ENCODE results near the gene HERC3. TPM values are rescaled to one million over a fixed set of nuclear protein-coding genes. Genes with fewer than 3 reads are reported as not detected.
A peak's percentile ranks its signal among the peaks of the same experiment; 100 is the strongest.

HERC3 gene
- total RNA-seq, 2 experiments from 2014 or later: 22.7 to 26.1 TPM

DNA sequence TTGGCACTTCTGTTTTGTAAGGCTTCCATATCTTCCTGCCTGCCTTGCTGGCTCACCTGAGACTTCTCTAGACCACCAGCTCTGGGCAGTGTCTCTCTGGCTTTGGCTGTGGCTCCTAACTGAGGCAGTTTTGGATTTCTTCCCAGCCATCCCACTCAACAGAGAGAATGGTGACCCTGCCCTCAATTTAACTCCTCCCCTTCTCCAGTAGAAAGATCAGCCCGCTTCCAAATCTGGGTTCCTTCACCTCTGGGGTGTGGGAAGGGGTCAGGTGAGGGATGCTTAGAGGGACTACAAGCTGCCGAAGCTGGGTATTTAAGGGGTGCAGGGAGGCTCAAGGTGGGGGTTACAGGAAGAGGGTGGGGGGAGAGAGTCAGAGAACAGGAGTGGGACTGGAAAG lies 81.6 kb downstream of the HERC3 start:
- no peaks in the 10 kb centered on the region for H3K27me3 Mint-ChIP-seq (ENCODE audit: low read depth)
- ChIA-PET CTCF (interaction anchor here (0.8 to 1.9 kb wide), 6 partner anchors 15 to 147 kb away, joined by 3 to 8 read pairs (median 4); no protein-coding TSS in a partner anchor), POLR2A (no interaction called here)
- ATAC-seq (no peak), DNase-seq (no peak)
- H3K4me3 Mint-ChIP-seq: no peak overlapping the region
- no peak overlapping the region for H3K27ac Mint-ChIP-seq
- peaks cover 4% of the 10 kb centered on the region for H3K4me1 Mint-ChIP-seq (ENCODE audit: low read depth)
- no peaks in the 10 kb centered on the region for H3K9me3 Mint-ChIP-seq (ENCODE audit: insufficient read depth)
- peaks cover 25% of the 10 kb centered on the region for H3K36me3 Mint-ChIP-seq (ENCODE audit: low read depth)

DNA sequence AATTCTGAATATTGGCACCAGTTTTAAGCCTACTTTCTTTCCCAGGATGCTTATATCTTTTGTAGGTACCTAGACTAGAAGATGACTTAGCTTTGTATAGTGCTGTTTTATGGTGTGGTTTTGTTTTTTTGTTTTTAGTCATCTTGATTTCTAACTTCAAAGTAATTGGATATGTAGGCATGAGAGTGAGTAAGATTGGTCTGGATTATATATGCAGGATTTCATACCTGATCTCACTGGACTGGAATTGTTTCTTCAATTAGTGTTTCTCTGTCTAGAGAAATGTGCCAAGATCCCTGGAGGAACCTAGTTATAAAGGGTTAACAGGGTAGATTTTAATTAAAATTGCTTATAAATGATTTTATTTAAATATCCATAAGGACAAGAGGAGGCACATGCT lies 82.3 kb downstream of the HERC3 start:
- peaks cover 4% of the 10 kb centered on the region for H3K4me1 Mint-ChIP-seq (ENCODE audit: low read depth)
- H3K27ac Mint-ChIP-seq: no peak overlapping the region
- H3K36me3 Mint-ChIP-seq (ENCODE audit: low read depth): peaks cover 32% of the 10 kb centered on the region
- H3K4me3 Mint-ChIP-seq: no peak overlapping the region
- CTCF ChIA-PET: no interaction called here
- ATAC-seq: no peak
- no peak for DNase-seq
- H3K9me3 Mint-ChIP-seq (ENCODE audit: insufficient read depth): no peaks in the 10 kb centered on the region
- POLR2A ChIA-PET: no interaction called here
- no peaks in the 10 kb centered on the region for H3K27me3 Mint-ChIP-seq (ENCODE audit: low read depth)

DNA sequence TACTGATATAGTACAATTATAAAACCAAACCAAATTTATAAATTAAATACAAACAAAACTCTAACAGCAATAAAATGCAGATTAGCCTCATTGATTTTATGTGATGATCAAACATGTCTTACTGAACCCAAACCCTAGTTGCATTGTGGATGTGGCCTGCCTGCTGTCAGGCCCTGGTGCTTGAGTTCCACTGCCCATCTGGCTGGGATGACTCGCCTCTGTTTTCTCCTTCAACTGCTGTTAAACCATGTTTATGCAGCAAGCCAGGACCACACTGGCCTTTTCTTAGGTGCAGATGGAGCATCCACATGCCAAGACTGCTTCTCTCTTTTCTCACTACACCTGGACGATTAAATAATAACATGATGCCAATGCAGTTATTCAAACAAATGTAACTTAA lies 82.7 kb downstream of the HERC3 start:
- ATAC-seq (no peak), DNase-seq (no peak)
- ChIA-PET CTCF (no interaction called here), POLR2A (no interaction called here)
- Mint-ChIP-seq H3K4me3 (no peak overlapping the region), H3K9me3 (ENCODE audit: insufficient read depth) (no peaks in the 10 kb centered on the region), H3K4me1 (ENCODE audit: low read depth) (peaks cover 4% of the 10 kb centered on the region), H3K27me3 (ENCODE audit: low read depth) (no peaks in the 10 kb centered on the region), H3K27ac (no peak overlapping the region), H3K36me3 (ENCODE audit: low read depth) (peaks cover 36% of the 10 kb centered on the region)

DNA sequence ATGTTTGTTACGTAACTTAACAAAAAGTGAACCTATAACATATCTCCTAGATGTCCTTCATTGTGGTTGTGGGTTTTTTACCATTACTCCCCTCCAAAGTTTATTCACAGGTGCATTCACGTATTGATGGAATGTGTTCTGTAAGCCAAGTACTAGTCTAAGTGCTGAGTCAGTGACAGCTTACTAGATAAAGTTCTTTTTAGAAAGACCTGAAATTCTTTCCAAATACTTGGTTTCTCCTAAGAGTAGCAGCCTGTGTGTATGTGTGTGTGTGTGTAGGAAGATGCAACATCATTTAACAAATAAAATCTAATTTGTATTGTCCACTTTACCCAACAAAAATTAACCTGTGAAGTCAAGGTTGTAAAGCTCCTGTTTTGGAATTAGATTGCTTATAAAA lies 83.3 kb downstream of the HERC3 start:
- no peak for ATAC-seq
- no peak for DNase-seq
- CTCF ChIA-PET: no interaction called here
- Mint-ChIP-seq H3K36me3 (ENCODE audit: low read depth) (peaks cover 40% of the 10 kb centered on the region), H3K9me3 (ENCODE audit: insufficient read depth) (no peaks in the 10 kb centered on the region), H3K27me3 (ENCODE audit: low read depth) (no peaks in the 10 kb centered on the region), H3K4me3 (no peak overlapping the region), H3K4me1 (ENCODE audit: low read depth) (peaks cover 4% of the 10 kb centered on the region), H3K27ac (no peak overlapping the region)
- POLR2A ChIA-PET: no interaction called here

DNA sequence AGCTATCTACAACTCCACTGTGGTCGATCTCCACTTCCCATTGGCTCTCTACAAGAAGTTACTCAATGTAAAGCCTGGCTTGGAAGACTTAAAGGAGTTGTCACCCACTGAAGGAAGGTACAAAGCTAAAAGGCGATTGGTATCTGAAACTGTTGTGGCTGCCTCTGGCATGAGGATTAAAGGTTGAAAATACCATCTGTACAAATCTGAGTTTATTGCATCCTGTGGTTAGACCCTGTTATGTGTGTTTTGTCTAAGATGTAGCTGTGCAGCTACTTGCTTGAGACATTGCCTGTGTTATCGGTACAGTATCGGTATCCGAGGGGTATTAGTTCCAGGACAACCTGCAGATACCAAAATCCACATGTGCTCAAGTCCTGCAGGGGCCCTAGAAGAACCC lies 88.9 kb downstream of the HERC3 start:
- Mint-ChIP-seq H3K27ac (no peak overlapping the region), H3K36me3 (ENCODE audit: low read depth) (peaks cover 63% of the 10 kb centered on the region), H3K9me3 (ENCODE audit: insufficient read depth) (peaks cover 4% of the 10 kb centered on the region), H3K4me3 (no peak overlapping the region), H3K4me1 (ENCODE audit: low read depth) (peaks cover 7% of the 10 kb centered on the region), H3K27me3 (ENCODE audit: low read depth) (no peaks in the 10 kb centered on the region)
- ChIA-PET CTCF (no interaction called here), POLR2A (no interaction called here)
- ATAC-seq (no peak), DNase-seq (no peak)

DNA sequence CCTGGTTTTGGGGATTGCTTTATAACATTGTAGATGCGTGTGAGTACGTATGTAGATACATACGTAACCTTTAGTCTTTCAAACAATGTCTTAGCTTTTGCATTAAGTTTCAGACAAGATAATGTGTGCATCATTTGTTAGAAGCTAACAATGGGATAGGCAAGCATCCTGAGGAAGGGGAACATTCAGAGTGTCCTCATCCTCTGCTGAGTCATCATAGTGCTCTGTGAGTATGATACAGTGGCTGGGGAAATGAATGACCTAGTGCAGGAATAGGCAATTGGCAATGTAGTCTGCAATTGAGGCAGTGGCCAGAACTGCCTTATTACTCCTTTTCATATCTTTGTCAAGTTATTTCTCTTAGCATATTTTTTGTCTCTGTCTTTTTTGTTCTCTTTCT lies 98.1 kb downstream of the HERC3 start:
- ATAC-seq (no peak), DNase-seq (no peak)
- H3K27ac Mint-ChIP-seq: no peak overlapping the region
- H3K27me3 Mint-ChIP-seq (ENCODE audit: low read depth): no peaks in the 10 kb centered on the region
- H3K4me1 Mint-ChIP-seq (ENCODE audit: low read depth): peaks cover 3% of the 10 kb centered on the region
- ChIA-PET POLR2A (interaction anchor here (0.8 kb wide), 1 partner anchor 94 kb away, joined by 3 read pairs; no protein-coding TSS in a partner anchor), CTCF (interaction anchor here (0.7 to 1.2 kb wide), 3 partner anchors 17 to 159 kb away, joined by 3 to 4 read pairs (median 3); no protein-coding TSS in a partner anchor)
- peaks cover 13% of the 10 kb centered on the region for H3K36me3 Mint-ChIP-seq (ENCODE audit: low read depth)
- no peak overlapping the region for H3K4me3 Mint-ChIP-seq
- H3K9me3 Mint-ChIP-seq (ENCODE audit: insufficient read depth): no peaks in the 10 kb centered on the region

DNA sequence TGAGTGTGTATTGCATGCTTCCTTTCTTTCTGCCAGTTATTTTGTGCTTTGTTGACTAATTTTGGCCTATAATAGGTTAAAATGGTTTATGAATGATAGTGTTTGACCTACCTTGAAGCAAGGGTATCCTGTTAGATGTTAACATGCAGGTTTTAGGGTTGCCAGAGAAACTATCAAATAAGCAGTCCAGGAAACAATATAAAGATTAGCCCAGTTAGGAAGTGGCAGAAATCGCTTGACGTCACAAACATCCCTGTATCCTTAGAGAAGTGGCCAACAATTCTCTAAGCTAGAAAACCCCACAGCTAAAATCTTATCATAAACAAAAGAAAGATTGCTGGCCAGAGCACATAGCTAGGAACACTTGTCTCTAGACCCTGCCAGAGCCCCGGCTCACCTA lies 101.5 kb downstream of the HERC3 start:
- ATAC-seq: no peak
- H3K9me3 Mint-ChIP-seq (ENCODE audit: insufficient read depth): no peaks in the 10 kb centered on the region
- CTCF ChIA-PET: interaction anchor here (1.1 kb wide), 1 partner anchor 154 kb away, joined by 3 read pairs; no protein-coding TSS in a partner anchor

DNA sequence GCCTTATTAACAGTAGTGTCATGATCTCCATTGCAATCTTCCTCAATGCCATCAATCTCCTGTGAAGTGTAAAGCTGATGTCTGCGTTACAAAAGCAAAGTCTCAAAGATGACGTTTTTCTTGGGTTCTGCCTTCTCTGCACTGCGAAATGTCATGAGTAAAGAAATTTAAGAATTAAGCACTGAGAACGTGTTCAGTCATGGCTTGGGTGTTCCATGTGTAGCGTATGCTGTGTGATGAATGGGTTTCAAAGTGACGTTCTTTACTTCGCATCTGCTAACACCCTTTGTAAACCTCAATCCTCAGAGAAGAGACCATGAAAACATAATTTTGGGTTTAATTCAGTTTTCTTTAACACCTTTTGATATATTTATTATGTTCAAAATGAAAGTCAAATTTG lies 104.3 kb downstream of the HERC3 start:
- H3K4me1 Mint-ChIP-seq (ENCODE audit: low read depth): peaks cover 17% of the 10 kb centered on the region
- DNase-seq: no peak
- peaks cover 7% of the 10 kb centered on the region for H3K36me3 Mint-ChIP-seq (ENCODE audit: low read depth)
- no peaks in the 10 kb centered on the region for H3K27me3 Mint-ChIP-seq (ENCODE audit: low read depth)
- peak overlapping the region; percentile 81 for H3K4me3 Mint-ChIP-seq
- no peak for ATAC-seq
- H3K27ac Mint-ChIP-seq: peak overlapping the region; percentile 80
- CTCF ChIA-PET: interaction anchor here (1.0 to 1.9 kb wide), 2 partner anchors 157 kb away, joined by 5 to 6 read pairs; no protein-coding TSS in a partner anchor
- POLR2A ChIA-PET: interaction anchor here (0.6 kb wide), 1 partner anchor 246 kb away, joined by 3 read pairs; no protein-coding TSS in a partner anchor
- H3K9me3 Mint-ChIP-seq (ENCODE audit: insufficient read depth): no peaks in the 10 kb centered on the region

More for the DNA sequence above, 101.5 kb downstream of the HERC3 start:
- POLR2A ChIA-PET: no interaction called here
- Mint-ChIP-seq H3K27me3 (ENCODE audit: low read depth) (no peaks in the 10 kb centered on the region), H3K36me3 (ENCODE audit: low read depth) (peaks cover 11% of the 10 kb centered on the region), H3K4me3 (no peak overlapping the region), H3K27ac (no peak overlapping the region), H3K4me1 (ENCODE audit: low read depth) (peaks cover 15% of the 10 kb centered on the region)
- no peak for DNase-seq

DNA sequence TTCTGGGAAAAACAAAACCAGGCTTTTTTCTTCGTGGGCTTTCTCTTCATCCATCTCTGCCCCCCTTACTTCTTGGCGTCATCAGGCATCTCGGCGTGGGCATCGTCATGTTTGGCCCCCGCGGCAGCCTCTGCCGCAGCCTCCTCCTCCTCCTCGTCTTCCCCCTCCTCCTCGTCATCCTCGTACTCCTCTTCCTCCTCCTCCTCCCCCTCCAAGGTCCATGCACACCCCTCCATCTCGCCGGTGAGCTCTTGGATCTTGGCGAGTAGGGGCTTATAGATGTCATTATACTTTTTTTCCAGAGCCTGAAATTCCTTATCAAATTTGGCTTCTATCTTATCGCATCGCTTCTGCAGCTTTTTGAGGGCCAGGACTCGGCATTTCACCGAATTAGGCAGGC lies 104.9 kb downstream of the HERC3 start:
- H3K4me3 Mint-ChIP-seq: peak overlapping the region; percentile 81
- ChIA-PET CTCF (interaction anchor here (1.9 kb wide), 1 partner anchor 157 kb away, joined by 5 read pairs; no protein-coding TSS in a partner anchor), POLR2A (interaction anchor here (0.6 kb wide), 1 partner anchor 246 kb away, joined by 3 read pairs; no protein-coding TSS in a partner anchor)
- H3K9me3 Mint-ChIP-seq (ENCODE audit: insufficient read depth): no peaks in the 10 kb centered on the region
- peak overlapping the region; percentile 80 for H3K27ac Mint-ChIP-seq
- no peaks in the 10 kb centered on the region for H3K27me3 Mint-ChIP-seq (ENCODE audit: low read depth)
- ATAC-seq (peak; percentile 29), DNase-seq (no peak)
- peaks cover 7% of the 10 kb centered on the region for H3K36me3 Mint-ChIP-seq (ENCODE audit: low read depth)
- peaks cover 17% of the 10 kb centered on the region for H3K4me1 Mint-ChIP-seq (ENCODE audit: low read depth)

DNA sequence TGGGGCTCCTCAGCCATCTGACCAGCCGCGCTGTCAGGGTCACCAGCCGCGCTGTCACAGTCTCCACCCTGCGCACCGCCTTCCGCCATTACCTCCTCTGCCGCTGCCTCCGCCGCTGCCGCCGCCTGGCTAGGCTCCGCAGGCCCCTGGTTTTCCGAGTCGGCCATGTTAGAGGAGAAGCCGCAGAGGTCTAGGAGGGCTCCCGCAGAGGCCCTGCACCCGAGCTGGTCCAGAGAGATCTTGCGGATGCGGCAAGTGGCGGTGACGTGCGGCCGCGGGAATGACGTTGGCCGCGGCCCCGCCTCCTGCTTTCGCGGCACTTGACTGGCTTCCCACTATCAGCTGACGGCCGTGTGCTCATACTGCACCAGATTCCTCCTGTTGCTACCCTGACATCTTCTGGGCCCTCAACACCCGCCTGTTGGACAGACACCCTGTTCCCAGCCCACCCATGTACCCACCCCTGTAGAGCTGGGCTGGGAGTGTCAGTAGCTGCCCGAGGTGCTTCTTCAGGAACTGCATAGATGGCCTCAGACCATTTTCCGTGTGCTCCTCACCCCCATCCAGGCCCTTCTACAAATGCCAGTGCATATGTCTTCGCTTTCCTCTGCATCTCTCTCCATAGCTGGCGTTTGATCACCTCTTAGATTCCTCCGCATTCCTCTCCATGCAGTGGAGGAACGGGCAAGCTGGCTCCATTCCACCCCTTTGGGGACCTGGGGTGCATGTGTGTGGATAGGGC lies 105.5 kb downstream of the HERC3 start, which contains the start of gene NAP1L5:
NAP1L5 (minus strand) TSS at position 242 of the 742 bp plus-strand sequence; CDS start at position 167, 75 bp downstream.
- Mint-ChIP-seq H3K4me1 (ENCODE audit: low read depth) (peaks cover 17% of the 10 kb centered on the region), H3K27me3 (ENCODE audit: low read depth) (no peaks in the 10 kb centered on the region), H3K36me3 (ENCODE audit: low read depth) (peaks cover 7% of the 10 kb centered on the region), H3K9me3 (ENCODE audit: insufficient read depth) (no peaks in the 10 kb centered on the region), H3K4me3 (peak within 1 kb of the TSS; percentile 81), H3K27ac (peak within 1 kb of the TSS; percentile 80)
- peak; percentile 74 for DNase-seq
- CTCF ChIA-PET: interaction anchor here (1.9 kb wide), 1 partner anchor 158 kb away, joined by 5 read pairs; no protein-coding TSS in a partner anchor
- ATAC-seq: peak; percentile 92
- POLR2A ChIA-PET: interaction anchor here (0.8 kb wide), 1 partner anchor 16 kb away, joined by 4 read pairs; no protein-coding TSS in a partner anchor

DNA sequence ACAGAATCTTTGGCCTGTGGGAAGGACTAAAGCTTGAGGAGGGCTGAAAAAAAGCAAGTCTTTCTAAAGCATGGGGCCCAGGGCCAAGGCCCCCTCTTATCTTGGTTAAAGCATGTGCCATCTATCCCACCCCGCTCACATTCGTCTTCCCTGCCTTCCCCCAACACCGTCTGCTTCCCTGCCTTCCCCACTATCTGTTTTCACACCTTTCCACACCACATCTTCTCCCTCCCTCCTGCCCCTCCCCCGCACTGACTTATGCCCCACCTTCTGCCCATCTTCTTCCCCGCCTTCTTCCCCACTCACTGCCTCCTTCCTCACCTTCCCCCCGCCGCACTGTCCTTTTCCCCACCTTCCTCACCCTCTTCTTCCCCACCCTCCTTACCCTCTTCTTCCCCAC lies 106.2 kb downstream of the HERC3 start:
- H3K4me3 Mint-ChIP-seq: no peak overlapping the region
- ChIA-PET POLR2A (interaction anchor here (0.8 kb wide), 1 partner anchor 15 kb away, joined by 4 read pairs; no protein-coding TSS in a partner anchor), CTCF (interaction anchor here (1.9 kb wide), 1 partner anchor 159 kb away, joined by 5 read pairs; no protein-coding TSS in a partner anchor)
- H3K27ac Mint-ChIP-seq: peak overlapping the region; percentile 80
- no peak for ATAC-seq
- DNase-seq: no peak
- H3K36me3 Mint-ChIP-seq (ENCODE audit: low read depth): peaks cover 7% of the 10 kb centered on the region
- no peaks in the 10 kb centered on the region for H3K9me3 Mint-ChIP-seq (ENCODE audit: insufficient read depth)
- peaks cover 17% of the 10 kb centered on the region for H3K4me1 Mint-ChIP-seq (ENCODE audit: low read depth)
- no peaks in the 10 kb centered on the region for H3K27me3 Mint-ChIP-seq (ENCODE audit: low read depth)

DNA sequence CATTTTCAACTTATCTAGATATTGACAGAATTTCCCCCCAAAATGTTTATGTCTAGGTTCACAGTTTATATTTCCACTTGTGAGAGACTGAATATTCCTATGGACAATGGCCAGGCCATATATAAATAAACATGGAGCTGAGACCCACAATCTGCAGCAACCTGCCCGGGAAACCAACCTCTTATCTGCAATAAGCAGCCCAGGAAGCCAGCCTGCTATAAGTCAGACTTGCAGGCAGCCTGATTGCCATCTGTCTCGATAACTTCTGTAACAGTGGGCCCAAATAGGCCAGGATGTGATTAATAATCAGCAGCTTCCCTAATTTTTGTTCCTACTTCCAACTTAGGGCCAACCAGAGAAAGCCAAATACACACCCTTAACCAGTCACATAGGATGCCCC lies 110.5 kb downstream of the HERC3 start:
- H3K9me3 Mint-ChIP-seq (ENCODE audit: insufficient read depth): no peaks in the 10 kb centered on the region
- no peaks in the 10 kb centered on the region for H3K27me3 Mint-ChIP-seq (ENCODE audit: low read depth)
- DNase-seq: no peak
- POLR2A ChIA-PET: no interaction called here
- H3K27ac Mint-ChIP-seq: no peak overlapping the region
- peaks cover 23% of the 10 kb centered on the region for H3K36me3 Mint-ChIP-seq (ENCODE audit: low read depth)
- ATAC-seq: no peak
- CTCF ChIA-PET: interaction anchor here (1.5 kb wide), 1 partner anchor 163 kb away, joined by 3 read pairs; no protein-coding TSS in a partner anchor
- H3K4me1 Mint-ChIP-seq (ENCODE audit: low read depth): peaks cover 6% of the 10 kb centered on the region
- no peak overlapping the region for H3K4me3 Mint-ChIP-seq

Measured in activated CD8-positive, alpha-beta T cell treated with anti-CD3 and anti-CD28 coated beads, Interleukin-2, amount 10 ng/mL, durations not matched to agents 7 days and 5 days (primary cell).